ENCODE data around the gene PQBP1.
"Not testable (repeated sequence)": the region's sequence is repeated elsewhere in the genome, so short reads cannot be mapped to it uniquely, and the experiment has no call there.

- TF ChIP-seq EZH2 (IDR thresholded peaks at IDR 0.05; ENCODE audit: borderline replicate concordance); CTCF (IDR thresholded peaks at IDR 0.05; ENCODE audit: poor library complexity): not testable (repeated sequence)
Measured at GRCh38 chrX:48876944-48877343, 20.8 kb upstream of the PQBP1 start.
